Stimulated activated CD8-positive, alpha-beta memory T cell treated with anti-CD3 and anti-CD28 coated beads, Interleukin-7, amount 100 ng/mL, for 48 hours (primary cell): Measurements from ENCODE around the gene ITPRIPL1.
"Not testable (repeated sequence)": the region's sequence is repeated elsewhere in the genome, so short reads cannot be mapped to it uniquely, and the experiment has no call there.

Source experiments
- DNase-seq, 2 donors: peaks; one replicate each; pipeline ENCODE4 v3.0.0-alpha.2; 2020; ENCODE audit warnings: low read depth in 1 of 2; ENCODE audit errors: extremely low read depth in 1 of 2

ITPRIPL1 gene

GRCh38 chr2:96325041-96325883 is at the start of gene ITPRIPL1:
Gene ITPRIPL1, plus strand, starts transcription at chr2:96325317. Its CDS starts 523 bp downstream, at chr2:96325840.
- no peak for DNase-seq

- DNase-seq: no peak
Observed at GRCh38 chr2:96276787-96277499, 48.2 kb upstream of the ITPRIPL1 start.

- DNase-seq: no peak
Observed at GRCh38 chr2:96287273-96287856, 37.8 kb upstream of the ITPRIPL1 start.

GRCh38 chr2:96291751-96292150 is 33.4 kb upstream of the ITPRIPL1 start:
- no peak for DNase-seq

- not testable (repeated sequence) for DNase-seq
Observed at GRCh38 chr2:96294271-96294670, 30.8 kb upstream of the ITPRIPL1 start.

GRCh38 chr2:96296925-96297324 is 28.2 kb upstream of the ITPRIPL1 start:
- DNase-seq: no peak

GRCh38 chr2:96301865-96302264 is 23.3 kb upstream of the ITPRIPL1 start:
- DNase-seq: no peak

- no peak for DNase-seq
Observed at GRCh38 chr2:96304606-96305005, 20.5 kb upstream of the ITPRIPL1 start.

GRCh38 chr2:96305091-96305978 is 19.8 kb upstream of the ITPRIPL1 start, which contains the start of gene SNRNP200:
Gene SNRNP200, minus strand, starts transcription at chr2:96305546. Its CDS starts 109 bp downstream, at chr2:96305437.
- DNase-seq: peak; percentile 78 to 84

GRCh38 chr2:96305979-96306308 is 19.2 kb upstream of the ITPRIPL1 start:
- no peak for DNase-seq

- DNase-seq: no peak
Observed at GRCh38 chr2:96306370-96306769, 18.7 kb upstream of the ITPRIPL1 start.

- no peak for DNase-seq
Observed at GRCh38 chr2:96308248-96308647, 16.9 kb upstream of the ITPRIPL1 start.

GRCh38 chr2:96315005-96315399 is 10.1 kb upstream of the ITPRIPL1 start:
- no peak for DNase-seq

- no peak for DNase-seq
Observed at GRCh38 chr2:96315400-96316071, 9.6 kb upstream of the ITPRIPL1 start.

GRCh38 chr2:96316999-96317398 is 8.1 kb upstream of the ITPRIPL1 start:
- no peak for DNase-seq

- no peak for DNase-seq
Observed at GRCh38 chr2:96317584-96317997, 7.5 kb upstream of the ITPRIPL1 start.

GRCh38 chr2:96318723-96319122 is 6.4 kb upstream of the ITPRIPL1 start:
- no peak for DNase-seq

GRCh38 chr2:96319396-96319795 is 5.7 kb upstream of the ITPRIPL1 start:
- no peak for DNase-seq

GRCh38 chr2:96320326-96320725 is 4.8 kb upstream of the ITPRIPL1 start:
- no peak for DNase-seq
